ENCODE measurements around the gene SOWAHC. TPM values are rescaled to one million over a fixed set of nuclear protein-coding genes. Genes with fewer than 3 reads are reported as not detected.

SOWAHC gene
- total and polyA plus RNA-seq, 2 of the 13 experiments (the other 11 are each of a cell fraction or from before 2014, with no cell fraction given) = 21.2 to 22.5 TPM

GRCh38 chr2:109615637-109616144 is 1.5 kb downstream of the SOWAHC start:
- in situ Hi-C loops (cut with HindIII; ENCODE audit: extremely low pct_ligation_motif_present, low pct_unique_long_range_greater_than_20kb) (loop anchor here (5.0 kb wide), 1 partner anchor 47 kb away; no protein-coding TSS in a partner anchor), intact Hi-C loops (cut with micrococcal nuclease; ENCODE audit: unreplicated experiment) (loop anchor here (1.0 to 2.0 kb wide), 3 partner anchors 15 to 69 kb away; no protein-coding TSS in a partner anchor)
- BruUV-seq (replicated peaks) = no TSS peak
- H3K4me3 ChIP-seq (replicated peaks in 1 of 3; ENCODE audit: insufficient read depth in 1 of 3, low read depth in 2 of 3, low read length in 3 of 3) = peak overlapping the region; percentile 67 to 94 (median 80)
- ATAC-seq (peak; percentile 18), FAIRE-seq (peak; percentile 30), DNase-seq (ENCODE audit: low spot score) (peak; percentile 73)
- peaks cover 46% of the 10 kb centered on the region for H3K4me1 ChIP-seq (ENCODE audit: insufficient read depth, low read length)
- peak overlapping the region; percentile 83 for H3K4me2 ChIP-seq (ENCODE audit: low read depth, low read length)
- WGBS (ENCODE audit: low lambda C conversion rate) = 1% methylated on average over 11 of the region's 24 CpGs
- peak overlapping the region; percentile 89 for H3K9ac ChIP-seq (ENCODE audit: insufficient read depth, low read depth, low read length)
- no peaks in the 10 kb centered on the region; a peak in 1 of 5 replicates for H3K27me3 ChIP-seq (ENCODE audit: control insufficient read depth in 1 of 2, insufficient read depth in 2 of 2, low read length in 2 of 2)
- H3K36me3 ChIP-seq (replicated peaks in 1 of 2; ENCODE audit: control insufficient read depth in 1 of 2, insufficient read depth in 2 of 2, low read length in 2 of 2) = no peaks in the 10 kb centered on the region
- POLR2A ChIA-PET = interaction anchor here (1.5 to 5.1 kb wide), 14 partner anchors 7 to 98 kb away, joined by 5 to 132 read pairs (median 20); no protein-coding TSS in a partner anchor
- peak overlapping the region; percentile 88 for H3K27ac ChIP-seq (ENCODE audit: extremely low read length, insufficient read depth, low read length)
- CTCF ChIA-PET (ENCODE audit: low intra/inter-chr PET ratio, low total read pairs) = interaction anchor here (0.8 to 1.8 kb wide), 4 partner anchors 14 to 120 kb away, joined by 4 to 6 read pairs (median 5); no protein-coding TSS in a partner anchor
- H2AFZ ChIP-seq (ENCODE audit: low read length) = no peak overlapping the region
- peaks cover 79% of the 10 kb centered on the region for H3K79me2 ChIP-seq (ENCODE audit: insufficient read depth, low read length)
- H3K9me3 ChIP-seq (ENCODE audit: low read length) = no peaks in the 10 kb centered on the region
- peaks cover 41% of the 10 kb centered on the region for H4K20me1 ChIP-seq (ENCODE audit: insufficient read depth, low read length)
- peak; percentile 12; the same call in 1 of the 2 replicates for TF ChIP-seq THAP9 (CRISPR knock-in tag; IDR thresholded peaks at IDR 0.05; ENCODE audit: borderline replicate concordance)
- TF ChIP-seq ZFP36L2 (CRISPR knock-in tag; IDR thresholded peaks at IDR 0.05) = 0 out of 2 replicates have a peak, but pooled peaks have one; percentile 50
- peak; percentile 76 for TF ChIP-seq U2AF1 (optimal IDR thresholded peaks at IDR 0.05; ENCODE audit: low read depth, low read length)
- peak; percentile 47; the same call in 1 of the 2 replicates for TF ChIP-seq ZNF263 (CRISPR knock-in tag; IDR thresholded peaks at IDR 0.05)
- 0 out of 2 replicates have a peak, but pooled peaks have one; percentile 3 for TF ChIP-seq ZHX1 (CRISPR knock-in tag; IDR thresholded peaks at IDR 0.05; ENCODE audit: low read depth)
- peak; percentile 16; the same call in 1 of the 2 replicates for TF ChIP-seq SNAI1 (CRISPR knock-in tag; IDR thresholded peaks at IDR 0.05; ENCODE audit: borderline replicate concordance)
- no peak for TF ChIP-seq ZNF549 (CRISPR knock-in tag; IDR thresholded peaks at IDR 0.05)
- peak; percentile 62 for TF ChIP-seq ZNF18 (CRISPR knock-in tag; IDR thresholded peaks at IDR 0.05; ENCODE audit: insufficient replicate concordance)
- TF ChIP-seq KMT2A (CRISPR knock-in tag; IDR thresholded peaks at IDR 0.05) = 0 out of 2 replicates have a peak, but pooled peaks have one; percentile 17
- TF ChIP-seq MBD4 (IDR thresholded peaks at IDR 0.05; ENCODE audit: borderline replicate concordance, low read length) = 0 out of 2 replicates have a peak, but pooled peaks have one; percentile 73
- no peak for TF ChIP-seq GABPA (IDR thresholded peaks at IDR 0.05; ENCODE audit: low read depth, low read length)
- TF ChIP-seq GABPA (CRISPR knock-in tag; IDR thresholded peaks at IDR 0.05; ENCODE audit: low read depth) = peak; percentile 29; the same call in 1 of the 2 replicates
- no peak for TF ChIP-seq FOXO4 (CRISPR knock-in tag; conservative IDR thresholded peaks at IDR 0.05)
- 0 out of 2 replicates have a peak, but pooled peaks have one; percentile 6 for TF ChIP-seq ZNF772 (CRISPR knock-in tag; IDR thresholded peaks at IDR 0.05)
- TF ChIP-seq ARNTL (CRISPR knock-in tag; IDR thresholded peaks at IDR 0.05) = peak; percentile 34; the same call in 1 of the 2 replicates
